GM12874 (cell line): Measurements from ENCODE around the gene CPNE7.

Source experiments
- CTCF ChIP-seq: IDR thresholded peaks from 2 replicates; pipeline ENCODE4 v1.5.1; 2011; ENCODE audit warnings: low read depth, mild to moderate bottlenecking, control low read depth, low read length, moderate library complexity; ENCODE audit not compliant: insufficient read depth

CPNE7 gene

GRCh38 chr16:89606006-89606405, 30.4 kb downstream of the CPNE7 start:
- TF ChIP-seq CTCF, result no peak

GRCh38 chr16:89607453-89607852, 31.9 kb downstream of the CPNE7 start:
- no peak for TF ChIP-seq CTCF

GRCh38 chr16:89607937-89608740, 32.6 kb downstream of the CPNE7 start:
- TF ChIP-seq CTCF, result no peak

- TF ChIP-seq CTCF, result no peak
Observed at GRCh38 chr16:89610108-89610453, 34.5 kb downstream of the CPNE7 start.

- no peak for TF ChIP-seq CTCF
Observed at GRCh38 chr16:89612415-89613166, 37.0 kb downstream of the CPNE7 start.

- TF ChIP-seq CTCF, result no peak
Observed at GRCh38 chr16:89613231-89613953, 37.8 kb downstream of the CPNE7 start, which contains the start of gene DPEP1. DPEP1 (plus strand) TSS chr16:89613642; CDS start chr16:89630411, 16,769 bp downstream.

- TF ChIP-seq CTCF, result no peak
Observed at GRCh38 chr16:89613954-89614459, 38.4 kb downstream of the CPNE7 start.
